HG02642 (cell line): Measurements from ENCODE around the gene HOXD12.
A peak's percentile ranks its signal among the peaks of the same experiment; 100 is the strongest.

Experiments
- ATAC-seq: cut with Tn5 transposase; IDR thresholded peaks from one replicate; pipeline ENCODE4 v1.9.1; 2021; ENCODE audit warnings: mild to moderate bottlenecking; ENCODE audit not compliant: unreplicated experiment, poor library complexity

Gene HOXD12

GRCh38 chr2:176128982-176129796 is 29.6 kb downstream of the HOXD12 start, which contains the start of gene HOXD8:
TSS of gene HOXD8 (plus strand) at chr2:176129705. CDS start at chr2:176130367, 662 bp downstream.
- ATAC-seq: no peak

- no peak for ATAC-seq
These were observed 30.2 kb downstream of the HOXD12 start for GRCh38 chr2:176129813-176130146.

GRCh38 chr2:176130147-176130956 is 30.8 kb downstream of the HOXD12 start:
- ATAC-seq: no peak

GRCh38 chr2:176130957-176131847 is 31.6 kb downstream of the HOXD12 start:
- no peak for ATAC-seq

GRCh38 chr2:176131848-176132158 is 32.2 kb downstream of the HOXD12 start:
- ATAC-seq: no peak

GRCh38 chr2:176132205-176133171 is 32.9 kb downstream of the HOXD12 start:
- ATAC-seq: no peak

GRCh38 chr2:176133389-176133788 is 33.8 kb downstream of the HOXD12 start:
- ATAC-seq: no peak

- ATAC-seq: no peak
These were observed 34.4 kb downstream of the HOXD12 start for GRCh38 chr2:176134035-176134434.

- no peak for ATAC-seq
These were observed 35.4 kb downstream of the HOXD12 start for GRCh38 chr2:176135035-176135440.

GRCh38 chr2:176136374-176137251 is 37.0 kb downstream of the HOXD12 start:
- ATAC-seq: no peak

- no peak for ATAC-seq
These were observed 37.6 kb downstream of the HOXD12 start for GRCh38 chr2:176137252-176137580.

- no peak for ATAC-seq
These were observed 38.3 kb downstream of the HOXD12 start for GRCh38 chr2:176137906-176138305.

GRCh38 chr2:176138526-176138922 is 38.9 kb downstream of the HOXD12 start:
- no peak for ATAC-seq

- ATAC-seq: no peak
These were observed 39.5 kb downstream of the HOXD12 start for GRCh38 chr2:176138923-176139660.

GRCh38 chr2:176139661-176140512 is 40.3 kb downstream of the HOXD12 start:
- ATAC-seq: no peak

GRCh38 chr2:176140513-176141317 is 41.1 kb downstream of the HOXD12 start:
- ATAC-seq: peak; percentile 94
